Middle frontal gyrus (tissue), 1 donor: ENCODE measurements around the gene CLSTN2.

ENCODE experiments used
- DNase-seq: peaks from one replicate; pipeline ENCODE4 v3.0.0-alpha.2; 2015; ENCODE audit warnings: low spot score; ENCODE audit errors: extremely low spot score

The CLSTN2 gene

DNA sequence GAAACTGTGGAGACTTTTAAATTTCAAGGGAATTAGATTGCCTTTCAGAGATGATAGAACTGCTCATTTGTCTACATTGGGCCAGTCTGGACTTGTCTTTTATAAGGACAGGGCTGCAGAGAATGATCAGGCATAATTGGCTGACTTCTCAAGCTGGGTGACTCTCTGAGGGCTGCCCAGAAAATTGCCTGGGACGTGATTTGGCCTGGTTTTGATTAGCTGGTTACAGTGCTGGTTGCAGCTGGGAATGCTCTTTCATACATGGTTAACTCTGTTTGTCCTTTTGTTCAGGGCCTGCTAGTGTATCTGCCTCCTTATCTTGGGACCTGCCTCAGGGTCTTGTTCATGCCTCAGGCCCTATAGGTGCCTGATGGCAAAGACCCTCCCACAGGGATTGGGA lies 245.6 kb downstream of the CLSTN2 start:
- no peak for DNase-seq

DNA sequence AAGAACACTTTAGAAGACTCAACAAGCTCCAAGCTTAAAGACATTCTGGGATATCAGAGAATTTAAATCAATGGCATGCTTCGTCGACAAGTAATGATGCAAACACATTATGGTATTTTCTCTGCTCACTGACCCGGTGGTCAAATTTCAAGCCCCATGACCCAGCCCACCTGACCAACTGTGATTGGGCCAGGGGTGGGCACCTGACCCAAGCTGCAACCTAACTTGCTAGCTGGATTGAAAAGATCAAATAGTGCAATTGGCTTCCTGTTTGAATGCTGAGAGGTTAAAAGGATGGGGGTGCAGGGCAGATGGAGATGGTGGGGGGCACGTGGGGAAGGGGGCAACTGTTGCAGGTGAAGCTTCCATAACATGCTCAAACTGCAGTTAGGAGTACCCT lies 250.4 kb downstream of the CLSTN2 start:
- DNase-seq: no peak

DNA sequence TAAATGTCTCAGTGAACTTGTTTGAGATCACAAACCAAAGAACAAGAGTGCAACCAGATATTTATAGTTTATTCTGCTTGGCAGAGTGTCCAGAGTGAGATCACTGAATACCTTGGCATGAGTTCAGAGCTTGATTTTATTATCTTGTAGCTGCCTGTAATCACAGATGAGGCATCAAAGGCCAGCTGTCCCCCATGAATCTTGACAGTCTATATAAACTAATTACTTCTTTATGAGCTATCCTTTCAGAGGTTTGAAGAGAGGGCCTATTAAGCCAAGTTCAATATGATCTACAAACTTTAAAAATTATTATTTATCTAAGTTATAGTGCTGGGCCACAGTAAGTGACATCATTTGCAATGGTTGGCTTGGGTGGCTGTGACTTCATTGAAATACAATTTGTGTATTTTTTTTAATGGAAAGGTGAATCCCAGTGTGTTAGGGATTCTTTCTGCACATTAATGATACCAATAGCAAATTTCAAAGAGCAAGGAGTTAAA lies 251.5 kb downstream of the CLSTN2 start:
- DNase-seq: no peak

GRCh38 chr3:140187028-140187427 lies 252.0 kb downstream of the CLSTN2 start:
- no peak for DNase-seq

DNA sequence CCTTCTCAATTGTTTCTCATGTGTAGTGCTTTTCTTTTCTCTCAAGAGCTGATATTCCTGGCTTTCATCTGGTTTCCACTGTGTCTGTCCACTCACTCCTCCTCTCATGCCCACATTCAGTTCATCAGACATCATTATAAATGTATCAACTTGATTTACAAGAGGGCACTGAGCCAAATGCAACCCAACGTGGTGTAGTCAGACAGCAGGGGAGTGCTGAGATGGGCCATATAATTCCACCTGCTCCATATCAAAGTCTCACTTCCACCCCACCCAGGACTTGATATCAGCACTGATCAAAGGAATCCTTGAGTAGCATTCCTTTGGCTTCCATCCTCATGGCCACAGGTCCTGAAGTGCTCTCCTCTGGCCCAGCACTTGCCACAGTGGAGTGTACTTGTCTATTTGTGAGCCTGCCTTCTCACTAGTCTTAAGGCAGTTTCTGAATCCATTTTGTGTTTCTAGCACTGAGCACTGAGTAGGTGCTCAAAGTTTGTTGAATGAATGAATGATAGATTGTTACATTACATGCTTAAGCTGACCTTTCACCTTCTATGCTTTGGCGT lies 252.8 kb downstream of the CLSTN2 start:
- no peak for DNase-seq

DNA sequence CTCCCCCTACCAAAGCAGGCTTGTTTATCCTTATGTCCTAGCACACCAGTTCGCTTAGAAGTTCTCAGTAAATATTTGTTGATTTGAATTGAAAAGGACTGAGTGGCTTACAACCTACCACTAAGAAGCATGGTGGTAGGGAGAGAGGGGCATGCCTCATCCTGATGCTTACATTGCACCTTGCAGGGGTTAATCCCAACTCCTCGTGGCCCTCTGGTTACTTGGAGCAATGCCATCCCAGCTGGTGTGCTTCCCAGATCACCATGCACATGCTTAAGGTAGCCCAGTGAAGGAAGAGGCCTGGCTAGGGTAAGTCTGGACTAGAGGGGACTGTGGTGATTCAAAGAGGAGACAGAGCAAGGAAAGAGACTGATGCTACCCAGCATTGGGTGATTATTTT lies 253.3 kb downstream of the CLSTN2 start:
- no peak for DNase-seq

DNA sequence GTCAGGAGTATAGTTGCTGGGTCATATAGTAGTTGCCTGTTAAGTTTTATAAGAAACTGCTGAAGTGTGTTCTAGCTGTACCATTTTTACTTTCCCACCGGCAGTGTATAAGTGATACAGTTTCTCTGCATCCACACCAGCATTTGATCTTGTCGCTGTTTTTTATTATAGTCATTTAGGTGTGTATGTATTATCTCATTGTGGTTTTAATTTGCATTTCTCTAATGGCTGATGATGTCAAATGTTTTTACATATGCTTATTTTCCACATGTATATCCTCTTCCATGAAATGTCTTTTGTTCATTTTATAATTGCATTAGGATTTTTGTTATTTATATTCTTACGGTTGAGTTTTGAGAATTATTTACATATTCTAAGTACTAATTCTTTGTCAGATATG lies 254.3 kb downstream of the CLSTN2 start:
- DNase-seq: no peak

GRCh38 chr3:140189976-140190375 lies 255.0 kb downstream of the CLSTN2 start:
- DNase-seq: no peak

DNA sequence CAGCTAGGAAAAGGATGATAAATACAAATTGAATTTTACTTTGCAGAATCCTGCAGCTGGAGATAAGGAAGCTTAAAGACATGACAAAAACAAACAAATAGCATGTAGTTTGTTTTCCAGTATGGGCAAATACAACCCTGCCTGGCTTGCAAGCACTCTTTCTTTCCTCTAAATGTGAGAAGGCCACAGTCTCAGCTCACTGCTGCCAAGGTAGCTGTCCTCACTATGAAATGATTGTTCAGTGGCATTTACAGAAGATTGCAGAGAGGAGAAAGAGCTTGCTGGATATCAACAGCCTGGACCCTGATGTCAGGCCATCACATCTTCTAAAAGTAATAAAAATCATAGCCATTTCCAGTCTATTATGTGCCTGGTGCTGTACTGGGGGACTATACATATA lies 262.0 kb downstream of the CLSTN2 start:
- no peak for DNase-seq

GRCh38 chr3:140198242-140198641 lies 263.3 kb downstream of the CLSTN2 start:
- DNase-seq: peak; percentile 31

- no peak for DNase-seq
Measured at GRCh38 chr3:140199008-140199407, 264.0 kb downstream of the CLSTN2 start.

- no peak for DNase-seq
Measured at GRCh38 chr3:140199743-140200142, 264.8 kb downstream of the CLSTN2 start.

DNA sequence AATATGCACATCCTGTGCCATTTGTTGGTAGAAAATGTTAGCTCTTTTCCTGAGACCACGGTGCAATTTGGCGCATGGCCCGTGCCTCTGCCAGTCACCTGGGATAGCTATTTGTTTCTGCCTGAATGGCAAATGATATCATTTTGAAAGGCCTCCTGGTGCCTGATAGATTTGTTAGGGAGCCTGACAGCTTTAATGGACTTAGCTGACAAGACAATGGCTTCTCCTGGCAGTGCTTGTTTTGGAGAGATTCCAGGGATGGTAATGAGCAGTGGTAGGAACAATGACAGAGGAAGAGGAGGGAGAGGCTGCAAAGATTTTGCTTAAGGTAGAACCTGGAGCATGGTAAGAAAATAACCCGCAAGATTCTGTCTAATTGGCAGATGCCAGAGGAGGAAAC lies 268.5 kb downstream of the CLSTN2 start:
- DNase-seq: no peak

DNA sequence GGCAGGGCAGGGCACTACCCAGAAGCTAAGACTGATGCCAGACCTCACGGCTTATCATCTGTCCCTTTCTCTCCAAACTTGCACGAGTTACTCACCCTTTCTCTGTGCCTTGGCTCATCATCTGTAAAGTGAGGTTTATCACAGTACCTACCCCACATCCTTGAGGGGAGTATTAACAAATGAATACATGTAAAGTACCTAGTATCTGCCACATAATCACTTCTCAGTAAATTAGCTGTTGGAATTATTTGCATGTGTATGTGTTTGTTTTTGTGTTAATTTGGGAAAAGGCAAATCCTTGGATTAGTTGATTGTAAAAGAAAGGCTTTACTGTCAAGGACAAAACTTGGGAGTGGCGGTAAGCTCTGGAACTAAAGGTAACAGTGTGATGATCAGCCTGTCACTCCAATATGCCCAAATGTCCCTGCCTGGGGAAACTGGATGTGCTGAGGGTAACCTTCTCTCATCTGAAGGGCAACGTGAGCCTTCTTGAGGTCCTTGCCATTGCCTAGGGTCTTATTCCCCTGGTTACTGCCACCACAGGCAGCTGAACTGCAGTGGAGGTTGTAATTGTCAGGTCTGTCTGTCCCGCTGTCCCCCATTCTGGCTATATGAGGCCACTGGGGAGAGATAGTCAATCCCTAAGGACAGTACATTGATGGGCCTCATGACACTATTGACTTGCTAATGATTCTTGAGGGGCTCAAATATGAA lies 269.4 kb downstream of the CLSTN2 start:
- no peak for DNase-seq

GRCh38 chr3:140205598-140205997 lies 270.6 kb downstream of the CLSTN2 start:
- DNase-seq: no peak

GRCh38 chr3:140206196-140207040 lies 271.4 kb downstream of the CLSTN2 start:
- no peak for DNase-seq

DNA sequence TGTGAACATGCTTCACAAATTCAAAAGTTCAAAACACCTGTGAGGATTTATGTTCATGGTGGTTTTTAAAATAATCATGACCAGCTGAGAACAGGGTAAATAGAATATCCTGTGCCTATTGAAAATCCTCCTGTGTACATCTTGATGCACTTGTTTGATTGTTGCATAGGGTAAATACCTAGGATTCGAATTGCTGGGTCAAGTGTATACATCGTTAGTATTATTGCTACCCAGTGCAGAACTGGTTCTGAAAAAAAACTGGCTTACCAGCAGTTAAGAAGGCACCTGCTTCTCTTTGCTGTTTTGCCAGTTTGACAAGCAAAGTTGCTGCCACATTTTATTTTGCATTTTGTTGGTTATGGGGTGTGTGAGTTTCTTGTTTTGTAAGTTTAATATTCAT lies 272.6 kb downstream of the CLSTN2 start:
- DNase-seq: no peak

- DNase-seq: no peak
Measured at GRCh38 chr3:140216249-140216648, 281.3 kb downstream of the CLSTN2 start.

DNA sequence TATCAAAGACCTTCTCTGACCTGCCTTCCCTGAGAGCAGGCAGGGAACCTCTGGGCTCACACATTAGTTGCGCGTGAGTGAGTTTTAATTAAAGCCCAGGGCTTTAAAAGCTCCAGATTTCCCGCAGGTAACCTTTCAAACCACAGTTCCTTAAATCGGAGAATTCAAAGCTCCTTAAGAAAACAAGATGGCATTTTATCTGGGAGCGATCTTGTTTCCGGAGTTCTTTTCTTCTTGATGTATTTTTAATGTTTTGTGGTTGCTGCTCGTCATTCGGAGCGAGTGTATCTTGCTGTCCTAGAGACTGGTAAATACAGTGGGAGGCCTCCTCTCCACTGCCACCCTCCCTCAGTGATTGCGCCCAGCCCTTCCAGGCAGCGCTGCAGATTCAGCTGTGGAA lies 284.3 kb downstream of the CLSTN2 start:
- no peak for DNase-seq

- DNase-seq: no peak
Measured at GRCh38 chr3:140219923-140220452, 285.0 kb downstream of the CLSTN2 start.

- no peak for DNase-seq
Measured at GRCh38 chr3:140223197-140223596, 288.2 kb downstream of the CLSTN2 start.

DNA sequence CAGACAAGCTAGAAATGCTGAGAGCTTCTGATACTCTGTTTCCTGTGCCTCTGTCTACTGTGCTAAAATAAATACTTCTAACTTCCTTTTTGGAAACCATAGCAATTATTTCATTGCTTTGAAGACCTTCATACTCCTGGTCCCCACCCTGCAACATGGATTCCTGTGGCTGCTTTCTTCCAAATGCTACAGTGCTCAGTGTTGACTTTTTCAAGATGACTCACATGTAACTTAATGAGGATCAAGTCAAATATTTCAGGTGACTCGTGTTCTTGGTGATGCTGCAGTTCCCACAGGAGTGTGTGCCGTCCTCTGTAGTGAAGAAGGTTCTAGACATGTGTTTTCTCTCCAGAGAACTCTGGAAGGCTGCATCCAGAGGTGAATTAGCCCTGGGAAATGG lies 288.6 kb downstream of the CLSTN2 start:
- no peak for DNase-seq
